ENCODE measurements around the gene MEF2D. TPM values are rescaled to one million over a fixed set of nuclear protein-coding genes. Genes with fewer than 3 reads are reported as not detected.

MEF2D gene
- total and polyA plus RNA-seq, 10 donors: 7.4 to 103 (median 61.6) TPM

DNA sequence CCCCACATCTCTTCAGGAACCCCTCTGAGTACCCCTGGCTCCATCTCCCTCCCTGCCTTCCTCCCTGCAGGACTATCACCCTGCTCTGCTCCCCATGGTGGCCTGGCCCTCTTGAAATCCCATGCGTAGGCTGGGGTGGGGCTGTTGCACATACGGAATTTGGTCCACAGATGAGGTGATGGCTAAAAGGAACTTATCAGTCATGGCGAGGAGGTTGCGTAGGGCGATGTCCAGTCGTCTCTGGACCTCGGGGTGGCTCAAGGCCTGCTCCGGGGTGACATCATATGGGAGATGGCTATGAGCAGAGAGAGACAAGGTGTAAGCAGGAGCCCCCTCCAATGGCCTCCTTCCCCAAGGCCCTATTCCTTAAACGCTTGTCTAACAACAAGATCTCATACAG, 36.5 kb upstream of the MEF2D start:
- Histone ChIP-seq H3K9me3 (no peaks in the 10 kb centered on the region), H3K36me3 (peaks cover 0 to 84% (median 0%) of the 10 kb centered on the region in 6 donors), H3K4me1 (no peaks in the 10 kb centered on the region), H3K27me3 (replicated peaks in 1 of 7) (no peaks in the 10 kb centered on the region), H3K27ac (no peak overlapping the region), H3K4me3 (no peak overlapping the region)
- WGBS, 5 donors: 94 to 99% (median 96%) methylated on average over 9 of the region's 9 CpGs
- TF ChIP-seq, protein P1, sequence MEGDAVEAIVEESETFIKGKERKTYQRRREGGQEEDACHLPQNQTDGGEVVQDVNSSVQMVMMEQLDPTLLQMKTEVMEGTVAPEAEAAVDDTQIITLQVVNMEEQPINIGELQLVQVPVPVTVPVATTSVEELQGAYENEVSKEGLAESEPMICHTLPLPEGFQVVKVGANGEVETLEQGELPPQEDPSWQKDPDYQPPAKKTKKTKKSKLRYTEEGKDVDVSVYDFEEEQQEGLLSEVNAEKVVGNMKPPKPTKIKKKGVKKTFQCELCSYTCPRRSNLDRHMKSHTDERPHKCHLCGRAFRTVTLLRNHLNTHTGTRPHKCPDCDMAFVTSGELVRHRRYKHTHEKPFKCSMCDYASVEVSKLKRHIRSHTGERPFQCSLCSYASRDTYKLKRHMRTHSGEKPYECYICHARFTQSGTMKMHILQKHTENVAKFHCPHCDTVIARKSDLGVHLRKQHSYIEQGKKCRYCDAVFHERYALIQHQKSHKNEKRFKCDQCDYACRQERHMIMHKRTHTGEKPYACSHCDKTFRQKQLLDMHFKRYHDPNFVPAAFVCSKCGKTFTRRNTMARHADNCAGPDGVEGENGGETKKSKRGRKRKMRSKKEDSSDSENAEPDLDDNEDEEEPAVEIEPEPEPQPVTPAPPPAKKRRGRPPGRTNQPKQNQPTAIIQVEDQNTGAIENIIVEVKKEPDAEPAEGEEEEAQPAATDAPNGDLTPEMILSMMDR (IDR thresholded peaks at IDR 0.05 in 8 of 11, conservative IDR thresholded peaks at IDR 0.05 in 3 of 11): no peak
- TF ChIP-seq POLR2A (IDR thresholded peaks at IDR 0.05): no peak
- no peak for TF ChIP-seq POLR2AphosphoS5 (IDR thresholded peaks at IDR 0.05)
- no peak for DNase-seq
- intact Hi-C loops (cut with DNase I; ENCODE audit: low total_unique reads): no loop called here

- intact Hi-C loops (cut with DNase I; ENCODE audit: low total_unique reads): no loop called here
- H3K9me3 ChIP-seq: no peaks in the 10 kb centered on the region
- DNase-seq: no peak
- no peak for TF ChIP-seq POLR2A (IDR thresholded peaks at IDR 0.05)
- TF ChIP-seq, protein P1 (IDR thresholded peaks at IDR 0.05 in 8 of 11, conservative IDR thresholded peaks at IDR 0.05 in 3 of 11): no peak
- no peak for TF ChIP-seq POLR2AphosphoS5 (IDR thresholded peaks at IDR 0.05)
- H3K4me3 ChIP-seq: no peak overlapping the region
- H3K4me1 ChIP-seq: no peaks in the 10 kb centered on the region
- no peaks in the 10 kb centered on the region for H3K27me3 ChIP-seq (replicated peaks in 1 of 7)
- H3K27ac ChIP-seq: no peak overlapping the region
- peaks cover 0 to 86% (median 0%) of the 10 kb centered on the region in 6 donors for H3K36me3 ChIP-seq
- WGBS, 5 donors: 91 to 96% (median 95%) methylated on average over 10 to 12 of the region's 12 CpGs
These were observed 34.0 kb upstream of the MEF2D start for GRCh38 chr1:156534424-156535060.

GRCh38 chr1:156533568-156534220, 33.1 kb upstream of the MEF2D start:
- H3K36me3 ChIP-seq: peaks cover 0 to 86% (median 0%) of the 10 kb centered on the region in 6 donors
- H3K27me3 ChIP-seq (replicated peaks in 1 of 7): no peaks in the 10 kb centered on the region
- H3K9me3 ChIP-seq: no peaks in the 10 kb centered on the region
- H3K4me3 ChIP-seq: no peak overlapping the region
- no peak for DNase-seq
- intact Hi-C loops (cut with DNase I; ENCODE audit: low total_unique reads): no loop called here
- TF ChIP-seq POLR2A (IDR thresholded peaks at IDR 0.05) (no peak), POLR2AphosphoS5 (IDR thresholded peaks at IDR 0.05) (no peak)
- TF ChIP-seq, protein P1 (IDR thresholded peaks at IDR 0.05 in 8 of 11, conservative IDR thresholded peaks at IDR 0.05 in 3 of 11): no peak
- 86 to 95% (median 91%) methylated on average over 8 to 11 of the region's 11 CpGs for WGBS, 5 donors
- H3K27ac ChIP-seq: no peak overlapping the region
- H3K4me1 ChIP-seq: no peaks in the 10 kb centered on the region

DNA sequence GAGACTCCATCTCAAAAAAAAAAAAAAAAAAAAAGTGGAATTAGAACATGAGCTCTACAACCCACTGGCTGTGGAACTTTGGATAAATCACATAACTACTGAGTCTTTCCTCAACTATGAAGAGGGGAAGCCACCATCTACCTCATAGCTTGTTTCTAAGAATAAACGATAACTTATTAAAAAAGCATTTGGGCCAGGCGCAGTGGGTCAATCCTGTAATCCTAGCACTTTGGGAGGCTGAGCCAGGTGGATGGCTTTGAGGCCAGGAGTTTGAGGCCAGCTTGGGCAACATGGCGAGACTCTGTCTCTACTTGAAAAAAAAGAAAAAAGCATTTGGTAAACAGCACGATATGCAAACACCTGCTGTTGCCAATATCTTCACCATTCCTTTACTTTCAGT, 31.8 kb upstream of the MEF2D start:
- TF ChIP-seq, protein P1 (IDR thresholded peaks at IDR 0.05 in 8 of 11, conservative IDR thresholded peaks at IDR 0.05 in 3 of 11): no peak
- no peak for TF ChIP-seq POLR2AphosphoS5 (IDR thresholded peaks at IDR 0.05)
- no peak for TF ChIP-seq POLR2A (IDR thresholded peaks at IDR 0.05)
- DNase-seq: no peak
- Histone ChIP-seq H3K4me1 (peaks cover 0 to 10% (median 0%) of the 10 kb centered on the region in 6 donors), H3K4me3 (no peak overlapping the region), H3K27me3 (replicated peaks in 1 of 7) (no peaks in the 10 kb centered on the region), H3K9me3 (no peaks in the 10 kb centered on the region), H3K27ac (no peak overlapping the region), H3K36me3 (peaks cover 0 to 82% (median 0%) of the 10 kb centered on the region in 6 donors)
- intact Hi-C loops (cut with DNase I; ENCODE audit: low total_unique reads): no loop called here
- 95 to 98% (median 96%) methylated on average over 4 of the region's 4 CpGs for WGBS, 5 donors

All from spleen (tissue), 11 donors.